GM18520 (cell line): ENCODE data around the gene GPX6.
"Not testable (repeated sequence)": the region's sequence is repeated elsewhere in the genome, so short reads cannot be mapped to it uniquely, and the experiment has no call there.

Source experiments
- ATAC-seq: cut with Tn5 transposase; IDR thresholded peaks from one replicate; pipeline ENCODE4 v1.9.1; 2021; ENCODE audit not compliant: unreplicated experiment

The GPX6 gene

GRCh38 chr6:28515676-28516075 lies at the start of gene GPX6:
Gene GPX6, minus strand, starts transcription at chr6:28515793. Its CDS starts 50 bp downstream, at chr6:28515743.
- no peak for ATAC-seq

GRCh38 chr6:28563430-28564095 lies 48.0 kb upstream of the GPX6 start:
- ATAC-seq: no peak

GRCh38 chr6:28558629-28559028 lies 43.0 kb upstream of the GPX6 start:
- no peak for ATAC-seq

- ATAC-seq: no peak
These were observed 39.5 kb upstream of the GPX6 start for GRCh38 chr6:28555136-28555535.

GRCh38 chr6:28553986-28554881 lies 38.6 kb upstream of the GPX6 start:
- ATAC-seq: no peak

GRCh38 chr6:28553384-28553985 lies 37.9 kb upstream of the GPX6 start:
- no peak for ATAC-seq

GRCh38 chr6:28551891-28552666 lies 36.5 kb upstream of the GPX6 start:
- no peak for ATAC-seq

- not testable (repeated sequence) for ATAC-seq
These were observed 31.4 kb upstream of the GPX6 start for GRCh38 chr6:28547003-28547402.

GRCh38 chr6:28545955-28546354 lies 30.4 kb upstream of the GPX6 start:
- ATAC-seq: no peak

GRCh38 chr6:28543651-28544610 lies 28.3 kb upstream of the GPX6 start:
- ATAC-seq: no peak

GRCh38 chr6:28542440-28543296 lies 27.1 kb upstream of the GPX6 start:
- ATAC-seq: no peak

GRCh38 chr6:28541996-28542395 lies 26.4 kb upstream of the GPX6 start:
- no peak for ATAC-seq

- ATAC-seq: no peak
These were observed 22.0 kb upstream of the GPX6 start for GRCh38 chr6:28537509-28538140.

- ATAC-seq: no peak
These were observed 21.5 kb upstream of the GPX6 start for GRCh38 chr6:28537065-28537464.

GRCh38 chr6:28534875-28535274 lies 19.3 kb upstream of the GPX6 start:
- ATAC-seq: no peak

- ATAC-seq: no peak
These were observed 18.7 kb upstream of the GPX6 start for GRCh38 chr6:28534306-28534705.

- no peak for ATAC-seq
These were observed 16.0 kb upstream of the GPX6 start for GRCh38 chr6:28531479-28532128.

GRCh38 chr6:28530777-28531176 lies 15.2 kb upstream of the GPX6 start:
- ATAC-seq: no peak
